Sciatic nerve (tissue), 2 donors: ENCODE results near the gene LRRC55. TPM values are rescaled to one million over a fixed set of nuclear protein-coding genes. Genes with fewer than 3 reads are reported as not detected.

Source experiments
- ATAC-seq: fragments of 200-7000 bp; cut with Tn5 transposase; one replicate; pipeline ENCODE4 v1.9.1; 2020; ENCODE audit warnings: mild to moderate bottlenecking, moderate library complexity
- DNase-seq: peaks from one replicate; pipeline ENCODE4 v3.0.0-alpha.2; 2020; ENCODE audit warnings: low spot score
- intact Hi-C: fragments of 100-400 bp; cut with DNase I; formaldehyde crosslinking; loops from one replicate; pipeline ENCODE4 v1.14.2; 2022
- total RNA-seq: library from RNA; stranded (reverse); fragmentation: NEBNext Ultra II Directional; extraction: Animal tissue kit (Norgen Biotek cat#: 25700); gene quantifications from one replicate; pipeline ENCODE4 v1.2.1, GENCODE V29; 2021
- donor health status: DM: no; HTN: no; CAD: no.
- donor health status: DM: no; HTN: no; CAD: no.

Gene LRRC55
- total RNA-seq, 1 donor from 2014 or later: not detected

- no peak for DNase-seq
- intact Hi-C loops: no loop called here
Observed at GRCh38 chr11:57192316-57192715, 10.6 kb downstream of the LRRC55 start.

DNA sequence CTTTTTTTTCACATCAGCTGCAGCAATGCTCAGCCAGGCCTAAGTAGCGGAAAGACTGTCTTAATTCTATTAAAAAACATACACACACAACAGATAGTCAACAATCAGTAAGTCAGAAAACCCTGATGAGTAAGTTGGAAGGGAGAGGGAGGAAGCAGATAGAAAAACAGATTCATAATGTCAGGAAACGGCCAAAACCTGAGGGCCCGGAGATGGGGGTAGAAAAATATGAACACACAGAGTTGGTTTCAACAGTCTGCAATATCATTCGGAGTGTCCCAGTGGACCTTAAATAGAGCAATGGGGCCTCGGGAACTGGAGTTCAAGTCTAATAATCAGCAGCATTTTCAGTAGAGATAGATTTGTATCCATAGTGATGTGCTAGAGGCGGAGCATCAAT lies 14.8 kb downstream of the LRRC55 start:
- intact Hi-C loops: no loop called here
- ATAC-seq: no peak
- no peak for DNase-seq

More at GRCh38 chr11:57192316-57192715, 10.6 kb downstream of the LRRC55 start:
- no peak for ATAC-seq

DNA sequence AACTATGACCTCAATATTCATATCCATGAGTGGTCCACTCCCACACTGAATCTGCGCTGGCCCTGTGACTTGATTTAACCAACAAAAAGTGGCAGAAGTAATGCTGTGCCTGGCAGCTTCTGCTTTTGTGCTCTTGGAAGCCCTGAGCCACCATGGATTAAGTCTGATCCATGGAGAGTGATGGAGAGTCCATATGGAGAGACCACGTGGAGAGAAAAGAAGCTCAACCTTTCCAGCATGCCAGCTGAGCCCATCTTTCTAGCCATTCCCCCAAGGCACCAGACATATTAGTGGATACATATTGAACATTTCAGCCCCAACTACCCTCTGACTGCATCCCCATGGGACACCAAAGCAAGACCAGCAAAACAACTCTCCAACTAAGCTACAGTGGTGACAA lies 16.0 kb downstream of the LRRC55 start:
- ATAC-seq (no peak), DNase-seq (no peak)
- intact Hi-C loops: no loop called here

- ATAC-seq: no peak
- intact Hi-C loops: no loop called here
Observed at GRCh38 chr11:57199330-57199729, 17.6 kb downstream of the LRRC55 start.

GRCh38 chr11:57200917-57201316 lies 19.2 kb downstream of the LRRC55 start:
- ATAC-seq (no peak), DNase-seq (no peak)

More at GRCh38 chr11:57199330-57199729, 17.6 kb downstream of the LRRC55 start:
- DNase-seq: no peak

DNA sequence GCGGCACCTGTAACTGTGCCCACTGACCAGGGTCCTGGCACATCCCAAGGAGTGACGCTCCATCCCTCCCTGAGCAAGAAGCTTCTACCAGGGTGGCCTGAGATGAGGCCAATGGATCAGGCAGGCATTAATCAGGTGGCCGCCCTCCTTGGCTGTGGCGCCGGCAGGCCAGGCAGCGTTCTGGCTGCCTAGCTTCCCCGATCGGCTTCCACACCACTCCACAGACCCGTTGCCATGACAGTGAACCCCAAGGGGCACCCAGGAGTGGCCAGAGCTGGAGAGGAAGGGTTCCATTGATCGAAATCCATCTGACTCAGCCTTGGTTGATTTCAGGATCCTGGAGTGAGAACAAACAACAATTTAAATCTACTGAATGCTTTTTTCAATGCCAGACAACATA lies 20.5 kb downstream of the LRRC55 start:
- intact Hi-C loops: no loop called here
- DNase-seq (peak; percentile 72), ATAC-seq (peak; percentile 73)

More at GRCh38 chr11:57200917-57201316, 19.2 kb downstream of the LRRC55 start:
- intact Hi-C loops: no loop called here

GRCh38 chr11:57203359-57203758 lies 21.6 kb downstream of the LRRC55 start:
- intact Hi-C loops: no loop called here
- ATAC-seq: peak; percentile 91
- DNase-seq: peak; percentile 82

DNA sequence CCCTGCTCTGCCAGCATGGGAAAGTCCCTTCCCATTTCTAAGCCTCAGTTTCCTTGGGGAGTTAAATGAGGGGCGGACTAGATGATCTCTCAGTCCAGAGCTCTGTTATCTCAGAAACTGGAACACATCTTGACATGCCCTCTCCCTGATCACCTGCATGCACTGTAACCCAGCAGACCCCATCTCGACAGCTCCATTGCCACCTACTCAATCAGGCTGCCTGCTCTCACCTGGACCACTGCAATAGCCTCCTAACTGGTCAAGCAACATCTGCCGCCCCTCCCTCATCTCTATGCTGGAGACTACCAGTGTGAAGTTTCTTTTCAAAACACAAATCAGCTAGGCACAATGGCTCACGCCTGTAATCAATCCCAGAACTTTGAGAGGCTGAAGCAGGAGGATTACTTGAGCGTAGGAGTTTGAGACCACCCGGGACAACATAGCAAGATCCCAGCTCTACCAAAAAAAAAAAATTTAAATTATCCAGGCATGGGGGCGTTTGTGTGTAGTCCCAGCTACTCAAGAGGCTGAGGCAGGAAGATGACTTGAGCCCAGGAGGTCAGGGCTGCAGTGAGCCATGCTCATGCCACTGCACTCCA lies 22.2 kb downstream of the LRRC55 start:
- ATAC-seq: peak; percentile 9
- intact Hi-C loops: no loop called here
- DNase-seq: no peak

DNA sequence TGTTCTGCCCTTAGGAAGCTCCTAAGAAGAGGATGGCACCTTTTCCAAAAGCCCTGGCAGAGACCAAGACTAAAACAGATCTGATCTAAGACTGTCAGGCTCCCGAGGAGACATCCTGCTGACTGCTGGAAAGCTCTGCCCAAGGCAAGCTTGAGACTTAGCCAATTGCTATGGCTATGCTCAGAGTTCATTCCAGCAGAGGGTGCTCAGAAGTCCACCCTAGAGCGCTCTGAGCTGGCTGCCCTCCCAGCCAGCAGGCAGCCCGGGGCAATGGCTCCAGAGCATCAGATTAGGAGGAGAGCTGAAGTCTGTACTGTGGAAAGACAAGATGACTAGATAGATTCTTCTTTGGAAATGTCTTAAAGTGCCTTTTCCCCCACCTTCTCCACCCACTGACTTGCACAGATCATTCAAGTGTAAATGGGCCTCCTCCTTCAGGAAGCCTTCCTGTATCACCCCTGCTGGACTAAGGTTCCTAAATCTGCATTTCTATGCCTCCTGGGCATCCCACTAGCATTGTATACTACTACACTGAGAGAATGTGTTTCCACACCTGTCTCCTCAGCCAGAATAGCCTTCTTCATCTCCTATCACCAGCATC lies 23.4 kb downstream of the LRRC55 start:
- DNase-seq (no peak), ATAC-seq (peak; percentile 7)
- intact Hi-C loops: no loop called here

DNA sequence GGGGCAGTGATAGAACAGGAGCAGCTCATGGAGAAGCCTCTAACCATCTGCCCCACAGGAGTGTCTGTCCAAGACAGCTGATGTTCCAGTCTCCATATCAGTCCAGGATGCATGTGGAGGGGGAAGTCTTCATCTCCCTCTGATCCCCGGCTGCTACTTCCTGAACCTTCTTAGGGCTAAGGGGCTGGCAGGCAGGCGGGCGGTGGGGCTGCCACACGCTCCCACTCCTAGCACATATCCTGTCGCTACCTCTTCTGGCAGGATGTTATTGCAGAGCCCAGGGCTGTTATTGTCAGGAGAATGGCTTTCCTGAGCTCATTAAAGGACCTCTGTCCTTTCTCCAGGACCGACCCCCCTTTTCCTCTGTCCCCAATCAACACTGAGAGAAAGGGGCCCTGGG lies 25.4 kb downstream of the LRRC55 start:
- intact Hi-C loops: no loop called here
- no peak for DNase-seq
- no peak for ATAC-seq

GRCh38 chr11:57210781-57211180 lies 29.0 kb downstream of the LRRC55 start:
- ATAC-seq (no peak), DNase-seq (no peak)
- intact Hi-C loops: no loop called here

DNA sequence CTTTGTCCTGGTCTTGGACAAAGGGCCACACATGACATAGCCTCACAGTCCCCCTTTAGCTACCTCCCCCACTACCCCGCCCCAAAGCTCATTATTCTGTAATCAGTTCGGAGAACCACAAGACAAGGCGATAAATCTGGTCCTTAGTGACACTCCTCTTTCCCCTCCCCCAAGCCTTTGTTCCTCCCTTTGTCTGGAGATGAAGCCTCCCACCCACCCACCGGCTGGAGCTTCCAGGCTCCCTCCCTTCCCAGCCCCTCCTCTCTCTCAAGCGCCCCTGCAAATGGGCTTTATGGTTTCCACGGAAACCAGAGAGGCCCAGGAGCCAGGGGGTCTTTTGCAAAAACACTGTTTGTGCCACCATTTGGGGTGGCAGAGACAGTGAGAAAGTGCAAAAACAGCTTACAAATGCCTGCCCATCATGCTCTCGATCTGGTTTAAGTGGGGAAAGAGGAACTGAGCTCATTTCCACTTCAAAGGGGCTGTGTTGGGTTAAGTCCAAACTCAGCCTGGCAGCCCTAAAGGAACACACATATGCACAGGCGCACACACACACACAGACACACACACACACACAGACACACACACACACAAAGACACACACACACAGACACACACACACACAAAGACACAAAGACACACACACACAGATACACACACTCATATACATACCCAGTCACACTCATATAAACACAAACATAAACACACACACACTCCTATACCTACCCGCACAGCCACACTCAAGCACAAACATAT lies 31.8 kb downstream of the LRRC55 start:
- no peak for DNase-seq
- no peak for ATAC-seq
- intact Hi-C loops: no loop called here

GRCh38 chr11:57214098-57214417 lies 32.3 kb downstream of the LRRC55 start:
- intact Hi-C loops: no loop called here
- ATAC-seq: no peak

DNA sequence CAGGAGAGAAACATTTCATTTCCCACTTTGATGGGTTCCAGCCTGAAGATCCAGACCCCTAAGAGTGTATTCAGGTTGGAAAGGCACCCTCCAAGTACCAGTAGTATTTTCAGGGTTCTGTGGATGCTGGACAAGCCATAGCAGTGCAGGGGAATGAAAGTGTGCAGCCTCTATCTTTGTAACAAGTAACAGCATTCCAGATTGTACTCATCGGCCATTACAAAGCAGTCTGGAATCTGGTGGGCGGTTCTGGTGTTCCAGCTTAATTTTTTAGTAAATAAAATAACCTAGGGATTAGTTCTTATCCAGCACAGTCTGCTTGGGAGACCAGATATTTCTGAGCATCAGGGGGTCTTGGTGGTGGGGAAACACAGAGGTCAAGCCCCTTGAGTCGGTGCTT lies 32.7 kb downstream of the LRRC55 start:
- DNase-seq (no peak), ATAC-seq (no peak)

More at GRCh38 chr11:57214098-57214417, 32.3 kb downstream of the LRRC55 start:
- no peak for DNase-seq

GRCh38 chr11:57216463-57216862 lies 34.7 kb downstream of the LRRC55 start:
- intact Hi-C loops: no loop called here
- no peak for DNase-seq
- ATAC-seq: no peak

More for the DNA sequence above, 32.7 kb downstream of the LRRC55 start:
- intact Hi-C loops: no loop called here

- ATAC-seq: no peak
- no peak for DNase-seq
- intact Hi-C loops: no loop called here
Observed at GRCh38 chr11:57217053-57217452, 35.3 kb downstream of the LRRC55 start.

- intact Hi-C loops: no loop called here
- DNase-seq (no peak), ATAC-seq (peak; percentile 65)
Observed at GRCh38 chr11:57219021-57219627, 37.4 kb downstream of the LRRC55 start.

GRCh38 chr11:57222239-57222638 lies 40.5 kb downstream of the LRRC55 start:
- intact Hi-C loops: no loop called here
- DNase-seq (no peak), ATAC-seq (no peak)

GRCh38 chr11:57223601-57224000 lies 41.8 kb downstream of the LRRC55 start:
- no peak for ATAC-seq
- intact Hi-C loops: no loop called here
- DNase-seq: no peak

GRCh38 chr11:57224128-57224527 lies 42.4 kb downstream of the LRRC55 start:
- ATAC-seq (no peak), DNase-seq (no peak)
- intact Hi-C loops: no loop called here
